Measurements from ENCODE around the gene AP2S1. TPM values are rescaled to one million over a fixed set of nuclear protein-coding genes. Genes with fewer than 3 reads are reported as not detected.

The AP2S1 gene
- total and polyA plus RNA-seq, 2 of the 4 experiments (the other 2 are of a cell fraction), result 144 to 274 TPM

GRCh38 chr19:46834984-46835383 lies 15.7 kb downstream of the AP2S1 start:
- no peak overlapping the region for H3K18ac ChIP-seq (ENCODE audit: low read depth, low read length)
- TF ChIP-seq SMC3 (IDR thresholded peaks at IDR 0.05; ENCODE audit: low read depth, low read length), result no peak
- TF ChIP-seq USF2 (IDR thresholded peaks at IDR 0.05; ENCODE audit: low read depth, low read length), result no peak
- TF ChIP-seq FOS (IDR thresholded peaks at IDR 0.05; ENCODE audit: low read depth, low read length), result no peak
- TF ChIP-seq NFE2L2 (IDR thresholded peaks at IDR 0.05; ENCODE audit: low read depth, low read length), result no peak
- no peak for TF ChIP-seq MXI1 (IDR thresholded peaks at IDR 0.05; ENCODE audit: borderline replicate concordance, low read depth, low read length)
- no peak for TF ChIP-seq CHD1 (IDR thresholded peaks at IDR 0.05; ENCODE audit: low read depth, low read length)
- no peak for TF ChIP-seq POLR2A (IDR thresholded peaks at IDR 0.05; ENCODE audit: low read depth, low read length)
- TF ChIP-seq RAD21 (IDR thresholded peaks at IDR 0.05; ENCODE audit: low read length), result no peak
- TF ChIP-seq RCOR1 (IDR thresholded peaks at IDR 0.05; ENCODE audit: insufficient replicate concordance, low read length), result no peak
- TF ChIP-seq RFX5 (IDR thresholded peaks at IDR 0.05; ENCODE audit: low read depth, low read length), result no peak
- TF ChIP-seq BHLHE40 (IDR thresholded peaks at IDR 0.05; ENCODE audit: low read depth, low read length), result no peak
- no peak for TF ChIP-seq CEBPB (IDR thresholded peaks at IDR 0.05; ENCODE audit: low read depth, low read length)
- no peak for TF ChIP-seq CTCF (conservative IDR thresholded peaks at IDR 0.05; ENCODE audit: low read depth, low read length)
- TF ChIP-seq ELK1 (IDR thresholded peaks at IDR 0.05; ENCODE audit: borderline replicate concordance, low read depth, low read length), result no peak
- TF ChIP-seq MAZ (IDR thresholded peaks at IDR 0.05; ENCODE audit: borderline replicate concordance, low read depth, low read length), result no peak
- TF ChIP-seq MAFK (IDR thresholded peaks at IDR 0.05; ENCODE audit: low read depth, low read length), result no peak
- H2AK5ac ChIP-seq (ENCODE audit: low read depth, low read length), result no peak overlapping the region
- H3K14ac ChIP-seq (replicated peaks; ENCODE audit: low read depth, low read length), result no peak overlapping the region
- no peak overlapping the region for H2AFZ ChIP-seq (replicated peaks; ENCODE audit: low read length, poor library complexity)
- H3K4ac ChIP-seq (ENCODE audit: low read depth, low read length), result no peak overlapping the region
- no TSS peak for BruUV-seq (replicated peaks)
- intact Hi-C loops (cut with micrococcal nuclease), result no loop called here
- no peak overlapping the region for H2BK15ac ChIP-seq (ENCODE audit: low read depth, low read length)
- no peak overlapping the region for H2BK20ac ChIP-seq (ENCODE audit: low read depth, low read length)
- no peak overlapping the region for H3K4me3 ChIP-seq (ENCODE audit: insufficient read depth, low read depth, low read length)
- H3K9me1 ChIP-seq (ENCODE audit: insufficient read depth, low read length), result 0 out of 2 replicates have a peak, but pooled peaks cover under 1% of the 10 kb centered on the region
- ChIA-PET POLR2A (ENCODE audit: unreplicated experiment) (no interaction called here), CTCF (no interaction called here)
- ATAC-seq (ENCODE audit: low read depth) (no peak), DNase-seq (no peak)
- no peaks in the 10 kb centered on the region for H3K4me1 ChIP-seq (ENCODE audit: control insufficient read depth, insufficient read depth, low read length)
- no peaks in the 10 kb centered on the region for H3K27me3 ChIP-seq (ENCODE audit: control insufficient read depth, insufficient read depth, low read length)
- no peak overlapping the region for H4K8ac ChIP-seq (ENCODE audit: low read depth in 2 of 2, low read length in 2 of 2)
- no peak overlapping the region for H2AK9ac ChIP-seq (replicated peaks; ENCODE audit: low read depth, low read length, poor library complexity)
- dilution Hi-C loops (cut with HindIII; ENCODE audit: low sequenced_read_pairs, unreplicated experiment), result no loop called here
- no peak overlapping the region for H3K56ac ChIP-seq (ENCODE audit: extremely low read depth, insufficient read depth, low read length)
- WGBS, 2 experiments (ENCODE audit: extremely low coverage in 2 of 2, insufficient read length in 1 of 2), result 95% methylated on average over 6 of the region's 6 CpGs; no CpG with 5 or more reads in 1 of the 2 experiments
- no peak overlapping the region for H3K4me2 ChIP-seq (ENCODE audit: low read depth, low read length)
- H3K9ac ChIP-seq (ENCODE audit: low read depth, low read length), result no peak overlapping the region
- no peak overlapping the region for H4K91ac ChIP-seq (ENCODE audit: insufficient read depth, low read depth, low read length)
- no peak overlapping the region for H3K23ac ChIP-seq (ENCODE audit: low read depth, low read length)
- H3K9me3 ChIP-seq (ENCODE audit: control insufficient read depth, insufficient read depth, low read length), result no peaks in the 10 kb centered on the region
- H4K5ac ChIP-seq (ENCODE audit: low read depth, low read length), result no peak overlapping the region
- in situ Hi-C loops (cut with MboI; ENCODE audit: low sequenced_read_pairs), result no loop called here
- H3K79me1 ChIP-seq (ENCODE audit: low read depth in 1 of 2, low read length in 2 of 2), result peaks cover 6 to 9% of the 10 kb centered on the region in 2 experiments
- H2BK5ac ChIP-seq (ENCODE audit: low read depth, low read length, poor library complexity, severe bottlenecking), result no peak overlapping the region
- peaks cover 1% of the 10 kb centered on the region; the same call in 1 of the 2 replicates for H4K20me1 ChIP-seq (ENCODE audit: insufficient read depth, low read length)
- no peak overlapping the region for H2BK120ac ChIP-seq (ENCODE audit: low read depth, low read length)
- no peak overlapping the region for H3K27ac ChIP-seq (ENCODE audit: insufficient read depth, low read length)
- H3K36me3 ChIP-seq (ENCODE audit: control insufficient read depth, insufficient read depth, low read length), result peaks cover 19% of the 10 kb centered on the region

Measured in IMR-90 (cell line).